ENCODE measurements around the gene ELMO1.

ELMO1 gene

GRCh38 chr7:36923185-36923584 lies 525.5 kb downstream of the ELMO1 start:
- TF ChIP-seq CTCF (IDR thresholded peaks at IDR 0.05; ENCODE audit: extremely low read depth, insufficient read depth, missing control alignments), result no peak
- DNase-seq (ENCODE audit: low spot score), result no peak
- in situ Hi-C loops (cut with MboI; ENCODE audit: low pct_unique_long_range_greater_than_20kb, low sequenced_read_pairs, unreplicated experiment), result no loop called here

GRCh38 chr7:36920433-36920832 lies 528.2 kb downstream of the ELMO1 start:
- no peak for DNase-seq (ENCODE audit: low spot score)
- TF ChIP-seq CTCF (IDR thresholded peaks at IDR 0.05; ENCODE audit: extremely low read depth, insufficient read depth, missing control alignments), result no peak
- in situ Hi-C loops (cut with MboI; ENCODE audit: low pct_unique_long_range_greater_than_20kb, low sequenced_read_pairs, unreplicated experiment), result no loop called here

DNA sequence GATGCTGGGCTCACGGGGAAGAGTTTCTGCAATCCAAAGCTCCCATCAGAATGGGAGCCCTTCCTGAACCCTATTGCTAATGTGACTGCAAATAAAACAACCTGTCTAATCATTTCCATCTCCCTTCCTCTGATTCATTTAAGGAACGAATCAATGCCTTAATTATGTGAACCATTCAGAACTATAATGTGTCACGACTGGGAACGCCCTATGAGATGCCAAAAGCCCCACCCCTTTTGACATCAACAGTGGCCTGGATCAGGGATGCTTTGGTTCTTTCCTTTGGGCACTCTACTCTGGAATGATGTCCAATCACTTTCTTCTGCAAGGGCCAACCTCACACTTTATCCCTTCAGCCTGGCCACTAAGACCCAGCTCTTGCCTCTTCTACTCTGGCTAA lies 528.9 kb downstream of the ELMO1 start:
- TF ChIP-seq CTCF (IDR thresholded peaks at IDR 0.05; ENCODE audit: extremely low read depth, insufficient read depth, missing control alignments), result no peak

GRCh38 chr7:36918591-36918990 lies 530.1 kb downstream of the ELMO1 start:
- in situ Hi-C loops (cut with MboI; ENCODE audit: low pct_unique_long_range_greater_than_20kb, low sequenced_read_pairs, unreplicated experiment), result no loop called here
- no peak for DNase-seq (ENCODE audit: low spot score)
- no peak for TF ChIP-seq CTCF (IDR thresholded peaks at IDR 0.05; ENCODE audit: extremely low read depth, insufficient read depth, missing control alignments)

More for the DNA sequence above, 528.9 kb downstream of the ELMO1 start:
- DNase-seq (ENCODE audit: low spot score), result no peak
- in situ Hi-C loops (cut with MboI; ENCODE audit: low pct_unique_long_range_greater_than_20kb, low sequenced_read_pairs, unreplicated experiment), result no loop called here

DNA sequence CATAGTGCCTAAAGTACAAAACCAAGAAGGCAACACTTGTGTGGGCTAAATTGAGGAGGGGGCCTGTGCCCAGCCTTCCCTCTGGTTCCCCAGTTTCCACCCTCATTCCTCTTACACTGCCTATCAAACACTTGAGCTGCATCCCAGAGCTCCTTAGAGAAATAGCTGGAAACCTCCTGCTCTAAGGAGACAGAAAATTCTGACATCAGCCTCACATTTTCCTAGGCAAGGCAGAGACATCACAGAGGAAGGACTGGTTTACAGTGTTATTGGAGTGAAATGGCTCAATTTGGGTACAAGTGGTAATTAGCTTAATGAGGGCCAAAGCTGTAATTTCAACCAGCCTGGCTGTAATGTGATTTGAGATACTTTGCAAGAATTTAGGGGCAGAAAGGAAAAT lies 532.0 kb downstream of the ELMO1 start:
- DNase-seq (ENCODE audit: low spot score), result no peak
- in situ Hi-C loops (cut with MboI; ENCODE audit: low pct_unique_long_range_greater_than_20kb, low sequenced_read_pairs, unreplicated experiment), result no loop called here

GRCh38 chr7:36916116-36916515 lies 532.5 kb downstream of the ELMO1 start:
- in situ Hi-C loops (cut with MboI; ENCODE audit: low pct_unique_long_range_greater_than_20kb, low sequenced_read_pairs, unreplicated experiment), result no loop called here
- no peak for DNase-seq (ENCODE audit: low spot score)
- TF ChIP-seq CTCF (IDR thresholded peaks at IDR 0.05; ENCODE audit: extremely low read depth, insufficient read depth, missing control alignments), result no peak

More for the DNA sequence above, 532.0 kb downstream of the ELMO1 start:
- no peak for TF ChIP-seq CTCF (IDR thresholded peaks at IDR 0.05; ENCODE audit: extremely low read depth, insufficient read depth, missing control alignments)

GRCh38 chr7:36911788-36912187 lies 536.9 kb downstream of the ELMO1 start:
- in situ Hi-C loops (cut with MboI; ENCODE audit: low pct_unique_long_range_greater_than_20kb, low sequenced_read_pairs, unreplicated experiment), result no loop called here
- no peak for TF ChIP-seq CTCF (IDR thresholded peaks at IDR 0.05; ENCODE audit: extremely low read depth, insufficient read depth, missing control alignments)
- DNase-seq (ENCODE audit: low spot score), result no peak

All from GM13977 (cell line).